ENCODE results near the gene ROCK1. TPM values are rescaled to one million over a fixed set of nuclear protein-coding genes. Genes with fewer than 3 reads are reported as not detected.
"Not testable (repeated sequence)": the region's sequence is repeated elsewhere in the genome, so short reads cannot be mapped to it uniquely, and the experiment has no call there.

ROCK1 gene
- total RNA-seq, 1 donor from 2014 or later: 31.4 TPM

DNA sequence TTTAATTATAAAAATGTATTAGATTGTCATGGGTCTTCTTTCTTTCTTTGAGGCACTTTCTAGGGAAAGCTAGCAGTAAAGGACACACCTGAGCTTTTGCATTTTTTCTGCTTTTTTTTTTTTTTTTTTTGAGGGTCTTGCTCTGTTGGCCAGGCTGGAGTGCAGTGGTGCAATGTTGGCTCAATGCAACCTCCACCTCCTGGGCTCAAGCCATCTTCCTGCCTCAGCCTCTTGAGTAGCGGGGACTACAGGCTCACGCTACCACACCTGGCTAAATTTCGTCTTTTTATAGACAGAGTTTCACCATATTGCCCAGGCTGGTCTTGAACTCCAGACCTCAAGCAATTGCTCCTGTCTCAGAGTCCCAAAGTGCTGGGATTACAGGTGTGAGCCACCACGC lies 40.5 kb downstream of the ROCK1 start:
- intact Hi-C loops (cut with DNase I): loop anchor here (10.0 kb wide), 1 partner anchor 64 kb away; no protein-coding TSS in a partner anchor
- DNase-seq: no peak

GRCh38 chr18:21069468-21069867 lies 42.1 kb downstream of the ROCK1 start:
- DNase-seq (no peak), ATAC-seq (ENCODE audit: poor library complexity) (no peak)
- intact Hi-C loops (cut with DNase I): no loop called here

More for the DNA sequence above, 40.5 kb downstream of the ROCK1 start:
- no peak for ATAC-seq (ENCODE audit: poor library complexity)

DNA sequence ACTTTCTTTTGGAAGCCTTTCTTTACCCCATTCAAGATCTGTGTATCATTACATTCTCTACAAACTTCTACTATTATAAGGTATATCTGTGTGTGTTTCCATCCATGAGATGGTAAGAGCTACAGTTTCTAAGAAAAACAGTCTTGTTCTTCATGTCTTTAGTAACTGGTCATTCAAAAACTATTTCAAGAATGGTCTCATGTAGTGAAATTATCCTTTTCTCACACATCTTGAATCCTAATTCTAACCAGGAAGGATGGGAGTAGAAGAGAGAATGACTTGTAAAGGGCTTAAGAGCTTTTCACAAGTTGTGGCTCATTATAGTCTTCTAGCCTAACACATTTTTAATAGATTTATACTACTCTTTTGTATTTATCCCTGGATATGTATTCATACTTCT lies 47.3 kb downstream of the ROCK1 start:
- no peak for DNase-seq
- intact Hi-C loops (cut with DNase I): no loop called here
- no peak for ATAC-seq (ENCODE audit: poor library complexity)

DNA sequence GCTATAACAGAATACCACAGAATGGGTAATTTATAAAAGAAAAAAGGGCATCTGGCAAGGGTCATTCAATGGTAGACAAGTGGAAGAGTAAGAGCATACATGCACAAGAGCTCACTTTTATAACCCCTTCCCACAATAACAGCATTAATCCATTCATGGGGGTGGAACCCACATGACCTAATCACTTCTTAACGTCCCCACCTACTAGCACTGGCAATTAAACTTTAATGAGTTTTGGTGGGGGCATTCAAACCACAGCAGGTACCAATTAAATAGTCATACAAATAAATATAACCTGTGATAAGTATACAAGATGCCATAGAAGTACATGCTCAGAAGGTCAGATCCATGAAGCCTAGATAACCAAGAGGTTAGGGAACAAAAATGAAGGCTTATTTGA lies 48.6 kb downstream of the ROCK1 start:
- no peak for DNase-seq
- intact Hi-C loops (cut with DNase I): no loop called here
- no peak for ATAC-seq (ENCODE audit: poor library complexity)

GRCh38 chr18:21057112-21057511 lies 54.5 kb downstream of the ROCK1 start:
- ATAC-seq (ENCODE audit: poor library complexity) (no peak), DNase-seq (no peak)
- intact Hi-C loops (cut with DNase I): no loop called here

- DNase-seq (no peak), ATAC-seq (ENCODE audit: poor library complexity) (no peak)
- intact Hi-C loops (cut with DNase I): no loop called here
Measured at GRCh38 chr18:21056545-21056944, 55.1 kb downstream of the ROCK1 start.

- DNase-seq (no peak), ATAC-seq (ENCODE audit: poor library complexity) (no peak)
- intact Hi-C loops (cut with DNase I): no loop called here
Measured at GRCh38 chr18:21054252-21054821, 57.3 kb downstream of the ROCK1 start.

GRCh38 chr18:21053127-21053526 lies 58.5 kb downstream of the ROCK1 start:
- ATAC-seq (ENCODE audit: poor library complexity) (peak; percentile 52), DNase-seq (no peak)
- intact Hi-C loops (cut with DNase I): no loop called here

- DNase-seq (no peak), ATAC-seq (ENCODE audit: poor library complexity) (no peak)
- intact Hi-C loops (cut with DNase I): no loop called here
Measured at GRCh38 chr18:21052385-21052784, 59.2 kb downstream of the ROCK1 start.

GRCh38 chr18:21051620-21052019 lies 60.0 kb downstream of the ROCK1 start:
- DNase-seq (no peak), ATAC-seq (ENCODE audit: poor library complexity) (no peak)
- intact Hi-C loops (cut with DNase I): no loop called here

GRCh38 chr18:21049306-21049705 lies 62.3 kb downstream of the ROCK1 start:
- intact Hi-C loops (cut with DNase I): no loop called here
- ATAC-seq (ENCODE audit: poor library complexity) (no peak), DNase-seq (no peak)

DNA sequence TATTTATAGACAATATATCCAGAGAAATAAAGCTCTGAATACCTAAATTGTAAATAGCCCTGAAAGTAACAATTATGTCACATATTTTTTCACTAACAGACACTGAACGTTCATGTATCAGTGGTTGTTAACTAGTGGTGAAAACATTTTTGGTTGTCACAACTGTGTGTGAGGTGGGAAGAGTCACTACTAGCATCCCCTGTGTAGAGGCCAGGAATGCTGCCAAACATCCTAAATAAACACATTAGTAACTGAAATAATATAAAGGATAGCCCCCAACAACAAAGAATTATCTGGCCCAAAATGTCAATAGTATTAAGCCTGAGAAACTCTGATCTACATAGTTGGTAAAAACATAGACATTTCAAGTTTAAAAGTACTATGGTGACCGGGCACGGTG lies 64.5 kb downstream of the ROCK1 start:
- no peak for ATAC-seq (ENCODE audit: poor library complexity)
- intact Hi-C loops (cut with DNase I): no loop called here
- DNase-seq: no peak

DNA sequence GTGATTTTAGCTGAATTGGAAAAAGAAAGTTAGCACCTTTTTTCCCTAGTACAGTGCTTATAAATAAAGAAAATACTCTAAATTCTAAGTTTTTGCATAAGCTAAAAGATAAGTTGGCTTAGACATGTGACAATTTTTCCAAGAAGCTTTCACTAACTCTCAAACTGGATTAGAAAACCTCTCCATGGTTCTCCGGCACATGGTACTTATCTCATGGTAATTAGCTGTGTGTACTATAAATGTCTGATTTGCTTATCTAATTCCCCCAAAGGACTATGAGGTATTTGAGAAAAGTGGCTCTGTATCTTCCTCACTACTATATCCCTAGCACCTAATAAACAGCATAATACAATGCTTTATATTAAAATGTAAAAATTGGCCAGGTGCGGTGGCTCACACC lies 71.1 kb downstream of the ROCK1 start:
- intact Hi-C loops (cut with DNase I): no loop called here
- ATAC-seq (ENCODE audit: poor library complexity) (no peak), DNase-seq (no peak)

DNA sequence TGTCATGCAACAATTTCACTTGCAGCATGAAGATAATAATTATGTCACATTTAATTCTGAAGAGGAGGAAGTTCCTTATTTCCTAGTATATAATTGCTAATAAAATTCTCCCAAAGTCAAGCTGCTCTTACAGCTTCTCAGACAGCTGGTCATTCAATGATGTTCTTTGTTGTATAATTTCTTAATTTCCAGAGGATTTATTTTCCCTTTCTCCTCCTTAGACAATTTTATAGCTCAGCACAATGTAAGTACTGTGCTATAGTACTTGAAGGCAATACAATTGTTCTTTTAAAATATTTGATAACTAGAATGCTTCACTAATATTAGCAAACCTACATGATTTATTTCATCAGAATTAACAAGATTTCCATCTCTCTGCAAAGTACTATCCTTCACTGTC lies 73.4 kb downstream of the ROCK1 start:
- ATAC-seq (ENCODE audit: poor library complexity) (no peak), DNase-seq (no peak)
- intact Hi-C loops (cut with DNase I): no loop called here

- no peak for ATAC-seq (ENCODE audit: poor library complexity)
- intact Hi-C loops (cut with DNase I): no loop called here
- no peak for DNase-seq
Measured at GRCh38 chr18:21031845-21032244, 79.8 kb downstream of the ROCK1 start.

DNA sequence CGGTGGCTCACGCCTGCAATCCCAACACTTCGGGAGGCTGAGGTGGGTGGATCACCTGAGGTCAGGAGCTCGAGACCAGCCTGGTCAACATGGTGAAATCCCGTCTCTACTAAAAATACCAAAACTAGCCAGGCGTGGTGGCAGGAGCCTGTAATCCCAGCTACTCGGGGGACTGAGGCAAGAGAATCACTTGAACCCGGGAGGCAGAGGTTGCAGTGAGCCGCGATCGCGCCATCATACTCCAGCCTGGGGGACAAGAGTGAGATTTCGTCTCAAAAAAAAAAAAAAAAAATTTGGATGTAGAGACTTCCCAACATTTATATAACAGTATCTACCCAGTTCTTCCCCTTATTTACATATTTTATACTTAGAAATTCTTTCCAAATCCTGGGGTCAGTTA lies 93.4 kb downstream of the ROCK1 start:
- intact Hi-C loops (cut with DNase I); DNase-seq; ATAC-seq (ENCODE audit: poor library complexity): not testable (repeated sequence)

DNA sequence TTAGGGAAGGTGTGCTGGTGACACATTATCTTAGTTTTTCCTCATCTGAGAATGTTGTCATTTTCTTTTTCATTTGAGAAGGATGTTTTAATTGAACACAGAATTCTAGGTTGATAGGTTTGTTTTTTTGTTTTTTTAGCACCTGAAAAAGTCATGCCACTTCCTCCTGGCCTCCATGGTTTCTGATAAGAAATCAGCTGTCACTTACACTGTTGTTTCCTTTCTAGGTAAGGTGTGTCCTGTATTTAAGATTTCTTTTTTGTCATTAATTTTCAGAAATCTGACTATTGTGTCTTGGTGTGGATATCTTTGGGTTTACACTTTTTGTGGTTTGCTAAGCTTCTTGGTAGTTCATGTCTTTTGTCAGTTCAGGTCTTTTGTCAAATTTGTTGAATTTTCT lies 99.3 kb downstream of the ROCK1 start:
- ATAC-seq (ENCODE audit: poor library complexity) (no peak), DNase-seq (no peak)
- intact Hi-C loops (cut with DNase I): no loop called here

- DNase-seq: no peak
- intact Hi-C loops (cut with DNase I): loop anchor here (5.0 kb wide), 1 partner anchor 108 kb away; the partner anchor contains the start of gene ROCK1
- ATAC-seq (ENCODE audit: poor library complexity): peak; percentile 93
Measured at GRCh38 chr18:21004726-21005125, 106.9 kb downstream of the ROCK1 start.

- ATAC-seq (ENCODE audit: poor library complexity): no peak
- DNase-seq: no peak
- intact Hi-C loops (cut with DNase I): no loop called here
Measured at GRCh38 chr18:21000667-21001066, 110.9 kb downstream of the ROCK1 start.

- ATAC-seq (ENCODE audit: poor library complexity) (no peak), DNase-seq (no peak)
- intact Hi-C loops (cut with DNase I): no loop called here
Measured at GRCh38 chr18:20997371-20997770, 114.2 kb downstream of the ROCK1 start.

DNA sequence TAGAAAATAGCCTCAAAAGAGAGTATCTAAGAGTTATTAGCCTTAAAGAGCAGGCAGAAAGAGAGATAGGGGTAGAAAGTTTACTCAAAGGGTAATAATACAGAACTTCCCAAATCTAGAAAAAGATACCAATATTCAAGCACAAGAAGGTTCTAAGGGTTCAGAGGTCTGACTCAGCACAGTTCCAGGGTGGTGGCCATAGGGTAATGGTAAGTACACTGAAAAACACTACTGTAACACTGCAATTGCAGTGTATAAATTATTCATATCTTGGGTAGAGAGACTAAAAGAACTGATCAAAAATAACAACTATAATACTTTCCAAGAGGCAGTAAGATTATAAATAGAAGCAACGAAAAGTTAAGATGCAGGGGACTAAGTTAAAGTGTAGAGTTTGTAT lies 115.2 kb downstream of the ROCK1 start:
- DNase-seq (no peak), ATAC-seq (ENCODE audit: poor library complexity) (no peak)
- intact Hi-C loops (cut with DNase I): no loop called here

Data from Right ventricle myocardium superior (tissue), 1 donor.